Astrocyte (in vitro differentiated cells and primary cell): ENCODE measurements around the gene OPN1LW.

Experiments
- EZH2 ChIP-seq: IDR thresholded peaks from 2 replicates; pipeline ENCODE4 v1.6.1; 2012; ENCODE audit warnings: mild to moderate bottlenecking, low read length, inconsistent platforms; ENCODE audit not compliant: insufficient read depth
- TF ChIP-seq, protein P1 (sequence below): IDR thresholded peaks from 2 replicates; pipeline ENCODE4 v1.5.1; 2011; ENCODE audit warnings: low read depth, mild to moderate bottlenecking, inconsistent platforms, low read length, moderate library complexity; ENCODE audit not compliant: insufficient read depth

DNA sequence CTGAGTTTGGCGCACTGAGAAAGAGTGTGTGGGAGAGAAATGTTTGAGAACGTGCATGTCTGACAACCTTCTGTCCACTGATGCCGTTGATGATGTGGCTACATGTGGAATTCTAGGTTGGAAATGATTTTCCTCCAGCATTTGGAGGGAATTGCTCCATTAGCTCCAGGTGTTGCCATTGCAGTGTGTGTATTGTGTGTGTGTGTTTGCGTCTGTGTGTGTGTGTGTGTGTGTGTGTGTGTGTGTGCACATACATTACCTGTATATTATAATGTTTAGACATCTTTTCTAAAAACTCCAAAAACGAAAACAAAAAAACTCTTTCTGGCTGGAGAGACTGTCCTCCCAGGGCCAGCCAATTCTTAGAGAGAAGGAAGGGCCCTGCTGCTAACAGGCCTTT, 28.3 kb upstream of the OPN1LW start:
- TF ChIP-seq, protein P1, sequence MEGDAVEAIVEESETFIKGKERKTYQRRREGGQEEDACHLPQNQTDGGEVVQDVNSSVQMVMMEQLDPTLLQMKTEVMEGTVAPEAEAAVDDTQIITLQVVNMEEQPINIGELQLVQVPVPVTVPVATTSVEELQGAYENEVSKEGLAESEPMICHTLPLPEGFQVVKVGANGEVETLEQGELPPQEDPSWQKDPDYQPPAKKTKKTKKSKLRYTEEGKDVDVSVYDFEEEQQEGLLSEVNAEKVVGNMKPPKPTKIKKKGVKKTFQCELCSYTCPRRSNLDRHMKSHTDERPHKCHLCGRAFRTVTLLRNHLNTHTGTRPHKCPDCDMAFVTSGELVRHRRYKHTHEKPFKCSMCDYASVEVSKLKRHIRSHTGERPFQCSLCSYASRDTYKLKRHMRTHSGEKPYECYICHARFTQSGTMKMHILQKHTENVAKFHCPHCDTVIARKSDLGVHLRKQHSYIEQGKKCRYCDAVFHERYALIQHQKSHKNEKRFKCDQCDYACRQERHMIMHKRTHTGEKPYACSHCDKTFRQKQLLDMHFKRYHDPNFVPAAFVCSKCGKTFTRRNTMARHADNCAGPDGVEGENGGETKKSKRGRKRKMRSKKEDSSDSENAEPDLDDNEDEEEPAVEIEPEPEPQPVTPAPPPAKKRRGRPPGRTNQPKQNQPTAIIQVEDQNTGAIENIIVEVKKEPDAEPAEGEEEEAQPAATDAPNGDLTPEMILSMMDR, result no peak
- no peak for TF ChIP-seq EZH2
